Uterine smooth muscle cell (primary cell): ENCODE measurements around the gene KLHL13. TPM values are rescaled to one million over a fixed set of nuclear protein-coding genes. Genes with fewer than 3 reads are reported as not detected.

Source experiments
- total RNA-seq: library from RNA; depleted of rRNA; stranded (reverse); fragments of >200 nt; gene quantifications from 2 replicates; pipeline ENCODE4 v1.2.3, GENCODE V29; 2014

KLHL13 gene, protein sequence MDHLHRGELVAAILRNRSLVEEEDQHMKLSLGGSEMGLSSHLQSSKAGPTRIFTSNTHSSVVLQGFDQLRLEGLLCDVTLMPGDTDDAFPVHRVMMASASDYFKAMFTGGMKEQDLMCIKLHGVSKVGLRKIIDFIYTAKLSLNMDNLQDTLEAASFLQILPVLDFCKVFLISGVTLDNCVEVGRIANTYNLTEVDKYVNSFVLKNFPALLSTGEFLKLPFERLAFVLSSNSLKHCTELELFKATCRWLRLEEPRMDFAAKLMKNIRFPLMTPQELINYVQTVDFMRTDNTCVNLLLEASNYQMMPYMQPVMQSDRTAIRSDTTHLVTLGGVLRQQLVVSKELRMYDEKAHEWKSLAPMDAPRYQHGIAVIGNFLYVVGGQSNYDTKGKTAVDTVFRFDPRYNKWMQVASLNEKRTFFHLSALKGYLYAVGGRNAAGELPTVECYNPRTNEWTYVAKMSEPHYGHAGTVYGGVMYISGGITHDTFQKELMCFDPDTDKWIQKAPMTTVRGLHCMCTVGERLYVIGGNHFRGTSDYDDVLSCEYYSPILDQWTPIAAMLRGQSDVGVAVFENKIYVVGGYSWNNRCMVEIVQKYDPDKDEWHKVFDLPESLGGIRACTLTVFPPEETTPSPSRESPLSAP
- 6.0 and 8.5 TPM in 2 replicates for total RNA-seq

GRCh38 chrX:118116713-118117550 is at the start of gene KLHL13:
Gene KLHL13 (minus strand): TSS chrX:118116810. CDS start chrX:118028473, 88,337 bp downstream.

Other genes with a start within 250 kb of the KLHL13 start
- gene WDR44, start 229.3 kb upstream of the KLHL13 start, total RNA-seq, result 16.1 and 16.3 TPM in 2 replicates